H1 (cell line): ENCODE data around the gene PIK3R5. TPM values are rescaled to one million over a fixed set of nuclear protein-coding genes. Genes with fewer than 3 reads are reported as not detected.

Source experiments
- CTCF ChIA-PET: fragments of 300-600 bp; sonication (Branson Sonifier 250); formaldehyde crosslinking; loops from one replicate; lab custom pipeline; 2021; ENCODE audit not compliant: partially characterized antibody; lab: Charles Lee
- POLR2A ChIA-PET: fragments of 300-600 bp; sonication (Branson Sonifier 250); formaldehyde crosslinking; loops from one replicate; lab custom pipeline; 2021; ENCODE audit warnings: inconsistent platforms; ENCODE audit not compliant: partially characterized antibody; lab: Charles Lee
- DNase-seq, 2 experiments: peaks; one replicate each; pipeline versions ENCODE4 v3.0.0 to v3.0.0-alpha.2; 2010 to 2022; ENCODE audit warnings: low spot score in 2 of 2, low read depth in 1 of 2, mixed read lengths in 1 of 2
- FAIRE-seq: peaks from 2 replicates; lab custom pipeline; 2011; peaks lifted over from hg19 to GRCh38; lab: Jason Lieb, UNC
- H2AFZ ChIP-seq: 2 replicates; pipeline ENCODE4 v1.8.1; 2012; ENCODE audit warnings: low read length, inconsistent platforms
- H2AK5ac ChIP-seq: 2 replicates; pipeline ENCODE4 v1.6.1; 2013; ENCODE audit warnings: low read depth, low read length
- H2BK120ac ChIP-seq: replicated peaks from 2 replicates; pipeline ENCODE3; 2013; ENCODE audit warnings: low read depth, low read length, inconsistent platforms
- H2BK12ac ChIP-seq: 2 replicates; pipeline ENCODE4 v1.6.1; 2013; ENCODE audit warnings: low read depth, low read length
- H2BK15ac ChIP-seq: 2 replicates; pipeline ENCODE4 v1.6.1; 2013; ENCODE audit warnings: low read length
- H2BK20ac ChIP-seq: 2 replicates; pipeline ENCODE4 v1.6.1; 2013; ENCODE audit warnings: low read length
- H2BK5ac ChIP-seq: 2 replicates; pipeline ENCODE4 v1.6.1; 2013; ENCODE audit warnings: low read depth, low read length
- H3K14ac ChIP-seq: 2 replicates; pipeline ENCODE4 v1.6.1; 2013; ENCODE audit warnings: inconsistent platforms; ENCODE audit not compliant: insufficient read length
- H3K18ac ChIP-seq: 2 replicates; pipeline ENCODE4 v1.6.1; 2013; ENCODE audit warnings: low read length; ENCODE audit errors: extremely low read depth
- H3K23ac ChIP-seq: 2 replicates; pipeline ENCODE4 v1.6.1; 2013; ENCODE audit warnings: inconsistent platforms; ENCODE audit not compliant: insufficient read length
- H3K23me2 ChIP-seq: 2 replicates; pipeline ENCODE4 v1.6.1; 2013; ENCODE audit warnings: low read depth, low read length
- H3K27ac ChIP-seq: 2 replicates; pipeline ENCODE4 v1.6.1; 2011; ENCODE audit warnings: low read depth, low read length, inconsistent platforms
- H3K27me3 ChIP-seq, 4 experiments: replicated peaks in 1 of 4; 1 replicate in 1 of 4; 2 replicates in 3 of 4; pipeline versions ENCODE4 v1.6.1 to v1.8.1; 2011 to 2013; ENCODE audit warnings: low read length in 3 of 4, mild to moderate bottlenecking in 3 of 4, inconsistent platforms in 2 of 4, mixed read lengths in 2 of 4, moderate library complexity in 1 of 4; ENCODE audit not compliant: control insufficient read depth in 3 of 4, insufficient read depth in 3 of 4; ENCODE audit errors: extremely low read depth in 1 of 4
- H3K36me3 ChIP-seq, 4 experiments: 2 replicates each; pipeline versions ENCODE4 v1.6.1 to v1.8.1; 2011 to 2013; ENCODE audit warnings: mild to moderate bottlenecking in 4 of 4, low read length in 3 of 4, moderate library complexity in 2 of 4, control low read depth in 1 of 4, inconsistent platforms in 1 of 4; ENCODE audit not compliant: insufficient read depth in 4 of 4, control insufficient read depth in 2 of 4
- H3K4ac ChIP-seq: replicated peaks from 2 replicates; pipeline ENCODE3; 2013; ENCODE audit warnings: low read length, low read depth, mixed read lengths, inconsistent platforms; ENCODE audit not compliant: insufficient read length
- H3K4me1 ChIP-seq, 4 experiments: replicated peaks in 1 of 4; 1 replicate in 1 of 4; 2 replicates in 3 of 4; pipeline versions ENCODE4 v1.6.1 to v1.8.1; 2011 to 2013; ENCODE audit warnings: low read length in 3 of 4, inconsistent platforms in 2 of 4, mixed read lengths in 1 of 4; ENCODE audit not compliant: insufficient read depth in 4 of 4, control insufficient read depth in 3 of 4
- H3K4me2 ChIP-seq, 2 experiments: 2 replicates each; pipeline versions ENCODE4 v1.6.1 to v1.8.1; 2011 to 2013; ENCODE audit warnings: low read depth in 2 of 2, low read length in 2 of 2, control low read depth in 1 of 2, inconsistent platforms in 1 of 2, mild to moderate bottlenecking in 1 of 2; ENCODE audit not compliant: insufficient read depth in 1 of 2
- H3K4me3 ChIP-seq, 4 experiments: fragments of 200-600, 300-600 bp in 1 of 4; sonication (generic), shearing (Covaris generic), sonication (Bioruptor Twin) in 1 of 4; 2 replicates each; pipeline versions ENCODE4 v1.5.1 to v1.8.1; 2011 to 2016; ENCODE audit warnings: low read length in 4 of 4, low read depth in 3 of 4, control low read depth in 2 of 4, inconsistent platforms in 2 of 4, mild to moderate bottlenecking in 2 of 4, mixed read lengths in 1 of 4, moderate library complexity in 1 of 4; ENCODE audit not compliant: insufficient read depth in 2 of 4; ENCODE audit errors: extremely low read depth in 1 of 4
- H3K56ac ChIP-seq: replicated peaks from 2 replicates; pipeline ENCODE3; 2013; ENCODE audit warnings: low read depth, mild to moderate bottlenecking, mixed read lengths, low read length, inconsistent platforms; ENCODE audit not compliant: insufficient read length
- H3K79me1 ChIP-seq: 2 replicates; pipeline ENCODE4 v1.6.1; 2013; ENCODE audit warnings: low read depth, low read length, control low read depth
- H3K79me2 ChIP-seq, 2 experiments: 2 replicates each; pipeline versions ENCODE4 v1.6.1 to v1.8.1; 2012 to 2013; ENCODE audit warnings: low read length in 2 of 2, mild to moderate bottlenecking in 2 of 2, inconsistent platforms in 1 of 2; ENCODE audit not compliant: insufficient read depth in 2 of 2, control insufficient read depth in 1 of 2
- H3K9ac ChIP-seq, 4 experiments: replicated peaks in 1 of 4; 1 replicate in 1 of 4; 2 replicates in 3 of 4; pipeline versions ENCODE4 v1.6.1 to v1.8.1; 2011 to 2013; ENCODE audit warnings: low read depth in 3 of 4, low read length in 3 of 4, control low read depth in 2 of 4, mild to moderate bottlenecking in 2 of 4, moderate library complexity in 2 of 4, inconsistent platforms in 1 of 4; ENCODE audit errors: extremely low read depth in 1 of 4
- H3K9me3 ChIP-seq, 2 experiments: 2 replicates each; pipeline versions ENCODE4 v1.6.1 to v1.8.1; 2012 to 2013; ENCODE audit warnings: mild to moderate bottlenecking in 2 of 2, moderate library complexity in 2 of 2, control low read depth in 1 of 2, inconsistent platforms in 1 of 2, low read depth in 1 of 2, low read length in 1 of 2, mixed read lengths in 1 of 2; ENCODE audit not compliant: insufficient read depth in 2 of 2
- H4K20me1 ChIP-seq, 2 experiments: replicated peaks in 1 of 2; 2 replicates each; pipeline versions ENCODE3 to v1.8.1; 2011 to 2013; ENCODE audit warnings: inconsistent platforms in 2 of 2, low read length in 2 of 2, mild to moderate bottlenecking in 1 of 2; ENCODE audit not compliant: insufficient read depth in 2 of 2, control insufficient read depth in 1 of 2
- H4K5ac ChIP-seq: 2 replicates; pipeline ENCODE4 v1.6.1; 2013; ENCODE audit warnings: low read length, low read depth, mixed read lengths, inconsistent platforms; ENCODE audit not compliant: insufficient read length
- H4K8ac ChIP-seq: 2 replicates; pipeline ENCODE4 v1.8.0; 2013; ENCODE audit warnings: mild to moderate bottlenecking, moderate library complexity, low read length, inconsistent platforms; ENCODE audit not compliant: insufficient read depth; ENCODE audit errors: extremely low read depth
- H4K91ac ChIP-seq: replicated peaks from 2 replicates; pipeline ENCODE3; 2013; ENCODE audit warnings: low read length, mixed read lengths, inconsistent platforms; ENCODE audit not compliant: insufficient read length
- ATF3 ChIP-seq: IDR thresholded peaks from 2 replicates; pipeline ENCODE4 v1.6.1; 2011; ENCODE audit warnings: low read depth, mild to moderate bottlenecking, low read length; ENCODE audit not compliant: insufficient read depth
- BRCA1 ChIP-seq: IDR thresholded peaks from 2 replicates; pipeline ENCODE4 v1.6.1; 2012; ENCODE audit warnings: low read depth, low read length, improper control_type of control experiment
- EP300 ChIP-seq, 2 experiments: IDR thresholded peaks; 1 replicate in 1 of 2; 2 replicates in 1 of 2; pipeline ENCODE4 v1.6.1; 2011 to 2012; ENCODE audit warnings: low read depth in 2 of 2, low read length in 2 of 2, mild to moderate bottlenecking in 2 of 2, borderline replicate concordance in 1 of 2, inconsistent platforms in 1 of 2, moderate library complexity in 1 of 2
- GABPA ChIP-seq: IDR thresholded peaks from 2 replicates; pipeline ENCODE4 v1.6.1; 2011; ENCODE audit warnings: mild to moderate bottlenecking, low read length, moderate library complexity, borderline replicate concordance; ENCODE audit not compliant: insufficient read depth
- HDAC2 ChIP-seq, 2 experiments: fragments of 300-600 bp in 1 of 2; sonication (generic) in 1 of 2; IDR thresholded peaks; 2 replicates each; pipeline ENCODE4 v1.6.1; 2011 to 2012; ENCODE audit warnings: low read depth in 2 of 2, low read length in 2 of 2, mild to moderate bottlenecking in 2 of 2, moderate library complexity in 2 of 2, borderline replicate concordance in 1 of 2, inconsistent platforms in 1 of 2
- MAX ChIP-seq: IDR thresholded peaks from 2 replicates; pipeline ENCODE4 v1.6.1; 2012; ENCODE audit warnings: inconsistent platforms
- NRF1 ChIP-seq: IDR thresholded peaks from 2 replicates; pipeline ENCODE4 v1.6.1; 2011; ENCODE audit warnings: mild to moderate bottlenecking, low read depth, low read length, improper control_type of control experiment
- POU5F1 ChIP-seq: IDR thresholded peaks from 2 replicates; pipeline ENCODE4 v1.6.1; 2011; ENCODE audit warnings: low read depth, mild to moderate bottlenecking, low read length, moderate library complexity
- RXRA ChIP-seq: IDR thresholded peaks from 2 replicates; pipeline ENCODE4 v1.6.1; 2011; ENCODE audit warnings: low read depth, mild to moderate bottlenecking, low read length, moderate library complexity; ENCODE audit not compliant: insufficient read depth
- SP1 ChIP-seq: IDR thresholded peaks from 2 replicates; pipeline ENCODE4 v1.6.1; 2011; ENCODE audit warnings: low read depth, low read length
- SP2 ChIP-seq: IDR thresholded peaks from 2 replicates; pipeline ENCODE4 v1.6.1; 2012; ENCODE audit warnings: mild to moderate bottlenecking, low read length, inconsistent platforms
- SP4 ChIP-seq: IDR thresholded peaks from 2 replicates; pipeline ENCODE4 v1.6.1; 2012; ENCODE audit warnings: low read length, inconsistent platforms
- TAF1 ChIP-seq: IDR thresholded peaks from 2 replicates; pipeline ENCODE4 v1.6.1; 2011; ENCODE audit warnings: mild to moderate bottlenecking, low read depth, low read length
- WGBS, 2 experiments: shearing (Covaris generic) in 1 of 2; methylation state at CpG; one replicate each; pipeline versions ENCODE4 v1.1.6 to v1.1.7; 2013 to 2015; ENCODE audit warnings: low lambda C conversion rate in 2 of 2, mixed read lengths in 2 of 2, inconsistent platforms in 1 of 2, low coverage in 1 of 2, missing lambda C conversion rate in 1 of 2; ENCODE audit not compliant: insufficient replicate concordance in 2 of 2, insufficient coverage in 1 of 2, insufficient read length in 1 of 2; ENCODE audit errors: extremely low coverage in 1 of 2, missing lambda C conversion rate in 1 of 2; 5-methylcytosine and 5-hydroxymethylcytosine counted together
- polyA plus RNA-seq, 7 experiments: library from polyadenylated mRNA; depleted of rRNA in 3 of 7; stranded (reverse) in 5 of 7; unstranded in 2 of 7; fragments of >200 nt in 5 of 7; fragments of 200-250 nt in 2 of 7; gene quantifications; 1 replicate in 5 of 7; 2 replicates in 1 of 7; 4 replicates in 1 of 7; pipeline versions ENCODE4 v1.2.1 to v1.2.3, GENCODE V29; 2011 to 2013; ENCODE audit warnings: missing spikeins in 2 of 7, mixed read lengths in 2 of 7
- total RNA-seq: library from RNA; stranded (reverse); fragmentation: NEBNext Ultra II Directional; extraction: Animal tissue kit (Norgen Biotek cat#: 25700); gene quantifications from 2 replicates; pipeline ENCODE4 v1.2.1, GENCODE V29; 2021

PIK3R5 gene
- total and polyA plus RNA-seq, 2 of the 8 experiments (the other 6 are each of a cell fraction or from before 2014, with no cell fraction given), result 2.7 to 4.3 TPM

GRCh38 chr17:8830141-8830540 lies 135.4 kb downstream of the PIK3R5 start:
- POLR2A ChIA-PET, result interaction anchor here (1.1 kb wide), 1 partner anchor 31 kb away, joined by 4 read pairs; the partner anchor contains the start of gene MFSD6L
- DNase-seq, result peak in 1 of 2 experiments; percentile 46
- CTCF ChIA-PET, result interaction anchor here (0.5 to 5.0 kb wide), 15 partner anchors 11 to 704 kb away, joined by 3 to 33 read pairs (median 5); partner anchors contain the start of gene MFSD6L
- TF ChIP-seq TAF1 (no peak), MAX (no peak), HDAC2 (IDR thresholded peaks at IDR 0.05; ENCODE audit: borderline replicate concordance in 1 of 2, low read depth in 2 of 2, low read length in 2 of 2) (no peak), EP300 (IDR thresholded peaks at IDR 0.05; ENCODE audit: borderline replicate concordance in 1 of 2, low read depth in 2 of 2, low read length in 2 of 2) (no peak), SP4 (no peak), SP1 (no peak), ATF3 (no peak), NRF1 (no peak), POU5F1 (no peak), GABPA (no peak), BRCA1 (no peak), RXRA (no peak), SP2 (no peak)

More at GRCh38 chr17:8830141-8830540, 135.4 kb downstream of the PIK3R5 start:
- H3K4me3 ChIP-seq, result no peak overlapping the region
- 0 out of 2 replicates have a peak overlapping the region, but pooled peaks have one; percentile 80 for H2BK20ac ChIP-seq
- WGBS, 2 experiments, result 94% methylated on average over 10 of the region's 10 CpGs; no CpG with 5 or more reads in 1 of the 2 experiments
- H3K4me2 ChIP-seq, result no peak overlapping the region
- H3K79me2 ChIP-seq, result no peaks in the 10 kb centered on the region
- peaks cover 0 to 11% (median 0%) of the 10 kb centered on the region in 4 experiments; a peak in 4 of 7 replicates for H3K4me1 ChIP-seq
- no peak overlapping the region for H3K56ac ChIP-seq
- H4K8ac ChIP-seq, result peak overlapping the region; percentile 81
- H3K9me3 ChIP-seq, result no peaks in the 10 kb centered on the region
- no peak overlapping the region for H2AFZ ChIP-seq
- no peak overlapping the region for H3K14ac ChIP-seq
- H2BK15ac ChIP-seq, result no peak overlapping the region; the same call in 1 of the 2 replicates
- H3K23ac ChIP-seq, result no peak overlapping the region
- H3K36me3 ChIP-seq, result no peaks in the 10 kb centered on the region
- H3K9ac ChIP-seq, result no peak overlapping the region
- no peak overlapping the region for H3K18ac ChIP-seq
- no peak overlapping the region for H2BK120ac ChIP-seq
- peaks cover 9% of the 10 kb centered on the region for H3K23me2 ChIP-seq
- H3K27ac ChIP-seq, result no peak overlapping the region
- H3K4ac ChIP-seq, result no peak overlapping the region
- no peak overlapping the region for H2AK5ac ChIP-seq
- H4K5ac ChIP-seq, result no peak overlapping the region
- H3K27me3 ChIP-seq, result no peaks in the 10 kb centered on the region
- H2BK12ac ChIP-seq, result no peak overlapping the region; the same call in 1 of the 2 replicates
- H4K20me1 ChIP-seq, result peaks cover 0 to 5% of the 10 kb centered on the region in 2 experiments
- no peak overlapping the region for H4K91ac ChIP-seq
- FAIRE-seq, result no peak
- H2BK5ac ChIP-seq, result no peak overlapping the region
- 0 out of 2 replicates have a peak, but pooled peaks cover 3% of the 10 kb centered on the region for H3K79me1 ChIP-seq
